ENCODE data around the gene SASH1. TPM values are rescaled to one million over a fixed set of nuclear protein-coding genes. Genes with fewer than 3 reads are reported as not detected.

SASH1 gene
- total RNA-seq, 1 experiment from 2014 or later: 6.6 TPM

- no peak for ATAC-seq
- intact Hi-C loops (cut with micrococcal nuclease; ENCODE audit: unreplicated experiment): no loop called here
These were observed 58.9 kb downstream of the SASH1 start for GRCh38 chr6:148401571-148401970.

DNA sequence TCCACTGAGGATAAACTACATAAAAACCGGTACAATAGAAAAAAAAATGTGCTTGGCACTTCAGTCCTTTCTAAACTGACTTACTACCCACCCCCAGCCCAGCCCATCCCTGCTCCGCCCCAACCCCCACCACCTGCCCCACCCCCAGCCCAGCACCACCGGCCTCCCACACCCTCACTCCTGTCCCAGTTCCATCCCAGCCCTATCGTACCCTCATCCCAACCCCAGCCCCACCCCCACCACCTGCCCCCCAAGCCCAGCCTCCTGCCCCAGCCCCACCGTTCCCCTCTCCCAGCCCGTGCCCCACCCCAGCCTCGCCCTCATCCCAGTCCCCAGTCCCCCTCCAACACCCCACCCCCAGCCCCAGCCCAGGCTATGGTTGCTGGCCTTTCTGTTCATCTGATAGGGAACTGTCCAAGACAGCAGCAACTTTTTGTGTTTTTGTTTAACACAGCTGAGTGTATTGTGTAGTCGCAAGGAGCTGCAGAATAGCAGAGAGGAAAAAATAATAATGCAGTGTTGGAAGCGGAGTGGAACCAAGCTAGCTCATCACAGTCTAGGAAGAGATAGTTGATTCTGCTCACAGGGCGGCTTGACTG, 61.9 kb downstream of the SASH1 start:
- TF ChIP-seq, protein P1, sequence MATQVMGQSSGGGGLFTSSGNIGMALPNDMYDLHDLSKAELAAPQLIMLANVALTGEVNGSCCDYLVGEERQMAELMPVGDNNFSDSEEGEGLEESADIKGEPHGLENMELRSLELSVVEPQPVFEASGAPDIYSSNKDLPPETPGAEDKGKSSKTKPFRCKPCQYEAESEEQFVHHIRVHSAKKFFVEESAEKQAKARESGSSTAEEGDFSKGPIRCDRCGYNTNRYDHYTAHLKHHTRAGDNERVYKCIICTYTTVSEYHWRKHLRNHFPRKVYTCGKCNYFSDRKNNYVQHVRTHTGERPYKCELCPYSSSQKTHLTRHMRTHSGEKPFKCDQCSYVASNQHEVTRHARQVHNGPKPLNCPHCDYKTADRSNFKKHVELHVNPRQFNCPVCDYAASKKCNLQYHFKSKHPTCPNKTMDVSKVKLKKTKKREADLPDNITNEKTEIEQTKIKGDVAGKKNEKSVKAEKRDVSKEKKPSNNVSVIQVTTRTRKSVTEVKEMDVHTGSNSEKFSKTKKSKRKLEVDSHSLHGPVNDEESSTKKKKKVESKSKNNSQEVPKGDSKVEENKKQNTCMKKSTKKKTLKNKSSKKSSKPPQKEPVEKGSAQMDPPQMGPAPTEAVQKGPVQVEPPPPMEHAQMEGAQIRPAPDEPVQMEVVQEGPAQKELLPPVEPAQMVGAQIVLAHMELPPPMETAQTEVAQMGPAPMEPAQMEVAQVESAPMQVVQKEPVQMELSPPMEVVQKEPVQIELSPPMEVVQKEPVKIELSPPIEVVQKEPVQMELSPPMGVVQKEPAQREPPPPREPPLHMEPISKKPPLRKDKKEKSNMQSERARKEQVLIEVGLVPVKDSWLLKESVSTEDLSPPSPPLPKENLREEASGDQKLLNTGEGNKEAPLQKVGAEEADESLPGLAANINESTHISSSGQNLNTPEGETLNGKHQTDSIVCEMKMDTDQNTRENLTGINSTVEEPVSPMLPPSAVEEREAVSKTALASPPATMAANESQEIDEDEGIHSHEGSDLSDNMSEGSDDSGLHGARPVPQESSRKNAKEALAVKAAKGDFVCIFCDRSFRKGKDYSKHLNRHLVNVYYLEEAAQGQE (IDR thresholded peaks at IDR 0.05; ENCODE audit: insufficient read depth in 1 of 2, low read depth in 2 of 2, low read length in 1 of 2): no peak
- TF ChIP-seq POLR2AphosphoS5 (IDR thresholded peaks at IDR 0.05; ENCODE audit: low read depth, low read length): no peak
- TF ChIP-seq SIN3A (IDR thresholded peaks at IDR 0.05; ENCODE audit: borderline replicate concordance, insufficient read depth, low read depth, low read length): no peak
- TF ChIP-seq, protein P2, sequence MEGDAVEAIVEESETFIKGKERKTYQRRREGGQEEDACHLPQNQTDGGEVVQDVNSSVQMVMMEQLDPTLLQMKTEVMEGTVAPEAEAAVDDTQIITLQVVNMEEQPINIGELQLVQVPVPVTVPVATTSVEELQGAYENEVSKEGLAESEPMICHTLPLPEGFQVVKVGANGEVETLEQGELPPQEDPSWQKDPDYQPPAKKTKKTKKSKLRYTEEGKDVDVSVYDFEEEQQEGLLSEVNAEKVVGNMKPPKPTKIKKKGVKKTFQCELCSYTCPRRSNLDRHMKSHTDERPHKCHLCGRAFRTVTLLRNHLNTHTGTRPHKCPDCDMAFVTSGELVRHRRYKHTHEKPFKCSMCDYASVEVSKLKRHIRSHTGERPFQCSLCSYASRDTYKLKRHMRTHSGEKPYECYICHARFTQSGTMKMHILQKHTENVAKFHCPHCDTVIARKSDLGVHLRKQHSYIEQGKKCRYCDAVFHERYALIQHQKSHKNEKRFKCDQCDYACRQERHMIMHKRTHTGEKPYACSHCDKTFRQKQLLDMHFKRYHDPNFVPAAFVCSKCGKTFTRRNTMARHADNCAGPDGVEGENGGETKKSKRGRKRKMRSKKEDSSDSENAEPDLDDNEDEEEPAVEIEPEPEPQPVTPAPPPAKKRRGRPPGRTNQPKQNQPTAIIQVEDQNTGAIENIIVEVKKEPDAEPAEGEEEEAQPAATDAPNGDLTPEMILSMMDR (IDR thresholded peaks at IDR 0.05): no peak
- TF ChIP-seq TCF7L2 (IDR thresholded peaks at IDR 0.05; ENCODE audit: low read depth, low read length): no peak
- no peaks in the 10 kb centered on the region for H3K27me3 ChIP-seq (ENCODE audit: control insufficient read depth, insufficient read depth, low read length)
- ATAC-seq (no peak), DNase-seq (ENCODE audit: low read depth, low spot score) (no peak)
- no peaks in the 10 kb centered on the region for H3K36me3 ChIP-seq (ENCODE audit: control insufficient read depth, insufficient read depth, low read length)
- in situ Hi-C loops (cut with HindIII; ENCODE audit: low pct_unique_long_range_greater_than_20kb, low sequenced_read_pairs): no loop called here
- H3K27ac ChIP-seq (ENCODE audit: low read length): no peak overlapping the region
- ChIA-PET POLR2A (no interaction called here), CTCF (no interaction called here)
- intact Hi-C loops (cut with micrococcal nuclease; ENCODE audit: unreplicated experiment): no loop called here
- H3K4me1 ChIP-seq (ENCODE audit: control insufficient read depth, insufficient read depth, low read length): no peaks in the 10 kb centered on the region
- BruUV-seq (replicated peaks): no TSS peak
- H3K9me3 ChIP-seq (ENCODE audit: control insufficient read depth, insufficient read depth, low read depth, low read length): no peaks in the 10 kb centered on the region
- no peak overlapping the region for H3K4me3 ChIP-seq (ENCODE audit: low read depth in 2 of 2, low read length in 2 of 2)

More at GRCh38 chr6:148401571-148401970, 58.9 kb downstream of the SASH1 start:
- DNase-seq (ENCODE audit: low read depth, low spot score): no peak
- H3K4me1 ChIP-seq (ENCODE audit: control insufficient read depth, insufficient read depth, low read length): no peaks in the 10 kb centered on the region
- no peak overlapping the region for H3K4me3 ChIP-seq (ENCODE audit: low read depth in 2 of 2, low read length in 2 of 2)
- no peaks in the 10 kb centered on the region for H3K36me3 ChIP-seq (ENCODE audit: control insufficient read depth, insufficient read depth, low read length)
- no peaks in the 10 kb centered on the region for H3K27me3 ChIP-seq (ENCODE audit: control insufficient read depth, insufficient read depth, low read length)
- in situ Hi-C loops (cut with HindIII; ENCODE audit: low pct_unique_long_range_greater_than_20kb, low sequenced_read_pairs): no loop called here
- CTCF ChIA-PET: interaction anchor here (0.6 kb wide), 1 partner anchor 596 kb away, joined by 3 read pairs; no protein-coding TSS in a partner anchor
- POLR2A ChIA-PET: no interaction called here
- H3K27ac ChIP-seq (ENCODE audit: low read length): no peak overlapping the region
- TF ChIP-seq TCF7L2 (IDR thresholded peaks at IDR 0.05; ENCODE audit: low read depth, low read length): no peak
- TF ChIP-seq SIN3A (IDR thresholded peaks at IDR 0.05; ENCODE audit: borderline replicate concordance, insufficient read depth, low read depth, low read length): no peak
- TF ChIP-seq, protein P1 (IDR thresholded peaks at IDR 0.05; ENCODE audit: insufficient read depth in 1 of 2, low read depth in 2 of 2, low read length in 1 of 2): no peak
- TF ChIP-seq, protein P2 (IDR thresholded peaks at IDR 0.05): no peak
- TF ChIP-seq POLR2AphosphoS5 (IDR thresholded peaks at IDR 0.05; ENCODE audit: low read depth, low read length): no peak
- no peaks in the 10 kb centered on the region for H3K9me3 ChIP-seq (ENCODE audit: control insufficient read depth, insufficient read depth, low read depth, low read length)
- no TSS peak for BruUV-seq (replicated peaks)
